Sigmoid colon (tissue), 4 donors: ENCODE data around the gene RMRP.
A peak's percentile ranks its signal among the peaks of the same experiment; 100 is the strongest.

Experiments
- CTCF ChIP-seq, 4 experiments: fragments of 450-650 bp in 3 of 4; fragments of 200-600 bp in 1 of 4; IDR thresholded peaks; one replicate each; pipeline ENCODE4 v1.5.1; 2016 to 2019; ENCODE audit warnings: antibody characterized with exemption in 4 of 4, mild to moderate bottlenecking in 3 of 4, moderate library complexity in 2 of 4
- EP300 ChIP-seq, 4 donors: sonication (generic); formaldehyde crosslinking; IDR thresholded peaks; one replicate each; pipeline ENCODE4 v1.6.1; 2017; ENCODE audit warnings: antibody characterized with exemption in 4 of 4
- POLR2AphosphoS5 ChIP-seq, 4 donors: sonication (generic); formaldehyde crosslinking; IDR thresholded peaks; one replicate each; pipeline ENCODE4 v1.6.1; 2017; ENCODE audit warnings: antibody characterized with exemption in 4 of 4

DNA sequence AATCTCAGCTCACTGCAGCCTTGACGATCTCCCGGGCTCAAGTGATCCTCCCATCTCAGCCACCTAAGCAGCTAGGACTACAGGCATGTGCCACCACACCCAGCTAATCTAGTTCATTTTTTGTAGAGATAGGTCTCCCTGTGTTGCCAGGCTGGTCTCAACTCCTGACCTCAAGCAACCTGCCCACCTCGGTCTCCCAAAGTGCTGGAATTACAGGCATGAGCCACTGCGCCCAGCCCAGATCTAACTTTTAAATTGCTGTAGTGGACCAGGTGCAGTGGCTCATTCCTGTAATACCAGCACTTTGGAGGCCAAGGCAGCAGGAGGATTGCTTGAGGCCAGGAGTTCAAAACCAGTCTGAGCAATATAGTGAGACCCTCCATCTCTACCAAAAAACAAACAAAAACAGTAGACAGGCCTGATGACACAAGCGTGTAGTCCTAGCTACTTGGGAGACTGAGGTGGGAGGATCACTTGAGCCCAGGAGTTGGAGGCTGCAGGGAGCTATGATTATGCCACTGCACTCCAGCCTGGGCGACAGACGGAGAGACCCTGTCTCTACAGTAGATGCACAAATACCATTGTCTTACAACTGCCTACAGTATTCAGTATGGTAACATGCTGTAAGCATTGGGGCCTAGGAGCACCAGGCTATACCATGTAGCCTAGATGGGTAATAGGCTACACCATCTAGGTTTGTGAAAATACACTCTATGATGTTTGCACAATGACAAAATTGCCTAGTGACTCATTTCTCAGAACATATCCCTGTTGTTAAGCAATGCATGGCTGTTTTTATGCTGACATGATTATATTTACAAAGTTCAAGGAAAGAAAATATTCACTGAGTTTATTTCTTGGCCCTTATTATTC lies 5.6 kb downstream of the RMRP start:
- no peak for TF ChIP-seq CTCF (IDR thresholded peaks at IDR 0.05)
- no peak for TF ChIP-seq EP300 (IDR thresholded peaks at IDR 0.05)
- TF ChIP-seq POLR2AphosphoS5 (IDR thresholded peaks at IDR 0.05) = peak in 1 of 4 donors; percentile 22
